K562 (cell line): ENCODE measurements around the gene MPI. TPM values are rescaled to one million over a fixed set of nuclear protein-coding genes. Genes with fewer than 3 reads are reported as not detected.

Experiments used
- C11orf30 ChIP-seq: fragments of 450-650 bp; IDR thresholded peaks from 2 replicates; pipeline ENCODE4 v1.6.1; 2016; ENCODE audit warnings: low read depth, mild to moderate bottlenecking
- ETV6 ChIP-seq, 3 experiments: fragments of 150-350 bp in 1 of 3; sonication (generic) in 1 of 3; formaldehyde crosslinking in 1 of 3; IDR thresholded peaks; 2 replicates each; pipeline versions ENCODE4 v1.6.1 to v1.8.0; 2014 to 2022; ENCODE audit warnings: borderline replicate concordance in 2 of 3, low read depth in 2 of 3, antibody characterized with exemption in 1 of 3, low read length in 1 of 3, mild to moderate bottlenecking in 1 of 3, missing genetic modification reagents in 1 of 3
- HNRNPLL ChIP-seq: fragments of 200-400 bp; formaldehyde crosslinking; IDR thresholded peaks from 2 replicates; pipeline ENCODE4 v1.6.1; 2017; ENCODE audit warnings: low read length, low read depth, mild to moderate bottlenecking; ENCODE audit not compliant: poor library complexity, severe bottlenecking
- ILF3 ChIP-seq: fragments of 450-650 bp; IDR thresholded peaks from 2 replicates; pipeline ENCODE4 v1.6.1; 2018; ENCODE audit warnings: antibody characterized with exemption, mild to moderate bottlenecking, moderate library complexity, borderline replicate concordance
- JUNB ChIP-seq: fragments of 450-650 bp; formaldehyde crosslinking; conservative IDR thresholded peaks from 2 replicates; pipeline ENCODE4 v1.4.0; 2020; ENCODE audit warnings: mild to moderate bottlenecking
- TFAM ChIP-seq: fragments of 250-450 bp; sonication (Bioruptor Pico); conservative IDR thresholded peaks from 2 replicates; pipeline ENCODE4 v1.5.0; 2021; ENCODE audit warnings: mild to moderate bottlenecking, moderate library complexity
- ZC3H4 ChIP-seq: sonication (generic); formaldehyde crosslinking; IDR thresholded peaks from 2 replicates; pipeline ENCODE4 v1.9.0; 2021; ENCODE audit warnings: missing genetic modification reagents, borderline replicate concordance
- ZNF316 ChIP-seq: fragments of 450-650 bp; IDR thresholded peaks from 2 replicates; pipeline ENCODE4 v1.6.1; 2016
- polyA plus RNA-seq, 8 experiments: library from polyadenylated mRNA; depleted of rRNA in 4 of 8; stranded (reverse) in 5 of 8; unstranded in 3 of 8; fragments of >200 nt; fragmentation: Nextera tagmentation in 2 of 8; fragmentation: Illumina TruSeq in 1 of 8; extraction: Ambion mirVana in 2 of 8; extraction: Trizol in 1 of 8; gene quantifications; 2 replicates each; pipeline versions ENCODE4 v1.2.1 to v1.2.3, GENCODE V29; 2011 to 2014; ENCODE audit warnings: inconsistent platforms in 1 of 8, missing spikeins in 1 of 8
- total RNA-seq, 7 experiments: library from RNA; depleted of rRNA in 6 of 7; stranded (reverse); fragments of >200 nt in 6 of 7; fragmentation: Illumina TruSeq in 2 of 7; extraction: Trizol in 2 of 7; gene quantifications; 2 replicates each; pipeline versions ENCODE4 v1.2.1 to v1.2.3, GENCODE V29; 2011 to 2021; ENCODE audit warnings: low replicate concordance in 1 of 7
- TF ChIP-seq, protein P1 (sequence below), 2 experiments: IDR thresholded peaks in 1 of 2; conservative IDR thresholded peaks in 1 of 2; 2 replicates each; pipeline ENCODE4 v1.6.1; 2016; ENCODE audit warnings: low read depth in 2 of 2, mild to moderate bottlenecking in 1 of 2, missing compliant biosample characterization in 1 of 2, missing genetic modification characterization in 1 of 2, moderate library complexity in 1 of 2
- TF ChIP-seq, protein P2 (sequence below), 2 experiments: fragments of 450-650 bp; IDR thresholded peaks; 2 replicates each; pipeline ENCODE4 v1.6.1; 2016
- TF ChIP-seq, protein P3 (sequence below): fragments of 150-350 bp; IDR thresholded peaks from 2 replicates; pipeline ENCODE4 v1.6.1; 2014; ENCODE audit warnings: low read depth, mild to moderate bottlenecking, low read length, borderline replicate concordance

The MPI gene
- total and polyA plus RNA-seq, 9 of the 15 experiments (the other 6 are each of a cell fraction or from before 2014, with no cell fraction given) = 30.7 to 105 (median 40.5) TPM

DNA sequence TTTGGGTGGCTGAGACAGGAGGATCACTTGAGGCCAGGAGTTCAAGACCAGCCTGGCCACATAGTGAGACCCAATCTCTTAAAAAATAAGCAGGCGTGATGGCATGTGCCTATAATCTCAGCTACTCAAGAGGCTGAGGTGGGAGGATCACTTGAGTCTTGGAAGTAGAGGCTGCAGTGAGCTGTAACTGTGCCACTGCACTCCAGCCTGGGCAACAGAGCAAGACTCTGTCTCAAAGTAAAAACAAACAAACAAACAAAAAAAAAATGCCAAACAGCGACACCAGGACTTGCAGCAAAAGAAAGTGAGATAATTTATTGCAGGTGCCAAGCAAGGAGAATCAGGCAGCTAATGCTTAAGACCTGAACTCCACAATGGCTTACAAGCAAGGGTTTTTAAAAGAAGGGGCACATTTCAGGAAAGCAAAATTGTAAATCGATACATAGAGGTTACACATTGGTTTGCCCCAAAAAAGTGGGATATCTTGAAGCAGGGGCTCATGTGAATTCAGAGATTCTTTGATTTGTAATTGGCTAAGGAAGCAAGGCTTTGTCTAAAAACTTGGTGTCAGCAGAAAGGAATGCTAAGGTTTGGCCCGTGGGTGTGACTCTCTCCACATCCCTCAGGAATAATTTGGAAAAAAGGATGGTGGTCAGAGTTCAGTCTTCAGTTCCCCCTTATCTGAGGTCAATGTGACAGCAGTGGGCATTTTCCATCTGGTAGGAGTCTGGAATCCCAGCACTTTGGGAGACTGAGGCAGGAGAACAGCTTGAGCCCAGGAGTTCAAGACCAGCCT, 5.2 kb upstream of the MPI start (continued):
- TF ChIP-seq, protein P1, sequence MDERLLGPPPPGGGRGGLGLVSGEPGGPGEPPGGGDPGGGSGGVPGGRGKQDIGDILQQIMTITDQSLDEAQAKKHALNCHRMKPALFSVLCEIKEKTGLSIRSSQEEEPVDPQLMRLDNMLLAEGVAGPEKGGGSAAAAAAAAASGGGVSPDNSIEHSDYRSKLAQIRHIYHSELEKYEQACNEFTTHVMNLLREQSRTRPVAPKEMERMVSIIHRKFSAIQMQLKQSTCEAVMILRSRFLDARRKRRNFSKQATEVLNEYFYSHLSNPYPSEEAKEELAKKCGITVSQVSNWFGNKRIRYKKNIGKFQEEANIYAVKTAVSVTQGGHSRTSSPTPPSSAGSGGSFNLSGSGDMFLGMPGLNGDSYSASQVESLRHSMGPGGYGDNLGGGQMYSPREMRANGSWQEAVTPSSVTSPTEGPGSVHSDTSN (CRISPR knock-in tag; IDR thresholded peaks at IDR 0.05; ENCODE audit: low read depth) = no peak
- TF ChIP-seq, protein P1 (tag; conservative IDR thresholded peaks at IDR 0.05; ENCODE audit: low read depth) = no peak
- no peak for TF ChIP-seq TFAM
- TF ChIP-seq, protein P2, sequence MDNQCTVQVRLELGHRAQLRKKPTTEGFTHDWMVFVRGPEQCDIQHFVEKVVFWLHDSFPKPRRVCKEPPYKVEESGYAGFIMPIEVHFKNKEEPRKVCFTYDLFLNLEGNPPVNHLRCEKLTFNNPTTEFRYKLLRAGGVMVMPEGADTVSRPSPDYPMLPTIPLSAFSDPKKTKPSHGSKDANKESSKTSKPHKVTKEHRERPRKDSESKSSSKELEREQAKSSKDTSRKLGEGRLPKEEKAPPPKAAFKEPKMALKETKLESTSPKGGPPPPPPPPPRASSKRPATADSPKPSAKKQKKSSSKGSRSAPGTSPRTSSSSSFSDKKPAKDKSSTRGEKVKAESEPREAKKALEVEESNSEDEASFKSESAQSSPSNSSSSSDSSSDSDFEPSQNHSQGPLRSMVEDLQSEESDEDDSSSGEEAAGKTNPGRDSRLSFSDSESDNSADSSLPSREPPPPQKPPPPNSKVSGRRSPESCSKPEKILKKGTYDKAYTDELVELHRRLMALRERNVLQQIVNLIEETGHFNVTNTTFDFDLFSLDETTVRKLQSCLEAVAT (IDR thresholded peaks at IDR 0.05) = no peak
- no peak for TF ChIP-seq JUNB
- TF ChIP-seq ZNF316 = peak; percentile 75
- TF ChIP-seq ZC3H4 (CRISPR knock-in tag) = no peak
- TF ChIP-seq C11orf30 = peak; percentile 61; the same call in 1 of the 2 replicates
- no peak for TF ChIP-seq HNRNPLL
- no peak for TF ChIP-seq ETV6 (IDR thresholded peaks at IDR 0.05; ENCODE audit: borderline replicate concordance in 1 of 2, low read depth in 2 of 2, low read length in 1 of 2)
- no peak for TF ChIP-seq ETV6 (CRISPR knock-in tag; IDR thresholded peaks at IDR 0.05; ENCODE audit: borderline replicate concordance)
- TF ChIP-seq ILF3 = no peak
- TF ChIP-seq, protein P3, sequence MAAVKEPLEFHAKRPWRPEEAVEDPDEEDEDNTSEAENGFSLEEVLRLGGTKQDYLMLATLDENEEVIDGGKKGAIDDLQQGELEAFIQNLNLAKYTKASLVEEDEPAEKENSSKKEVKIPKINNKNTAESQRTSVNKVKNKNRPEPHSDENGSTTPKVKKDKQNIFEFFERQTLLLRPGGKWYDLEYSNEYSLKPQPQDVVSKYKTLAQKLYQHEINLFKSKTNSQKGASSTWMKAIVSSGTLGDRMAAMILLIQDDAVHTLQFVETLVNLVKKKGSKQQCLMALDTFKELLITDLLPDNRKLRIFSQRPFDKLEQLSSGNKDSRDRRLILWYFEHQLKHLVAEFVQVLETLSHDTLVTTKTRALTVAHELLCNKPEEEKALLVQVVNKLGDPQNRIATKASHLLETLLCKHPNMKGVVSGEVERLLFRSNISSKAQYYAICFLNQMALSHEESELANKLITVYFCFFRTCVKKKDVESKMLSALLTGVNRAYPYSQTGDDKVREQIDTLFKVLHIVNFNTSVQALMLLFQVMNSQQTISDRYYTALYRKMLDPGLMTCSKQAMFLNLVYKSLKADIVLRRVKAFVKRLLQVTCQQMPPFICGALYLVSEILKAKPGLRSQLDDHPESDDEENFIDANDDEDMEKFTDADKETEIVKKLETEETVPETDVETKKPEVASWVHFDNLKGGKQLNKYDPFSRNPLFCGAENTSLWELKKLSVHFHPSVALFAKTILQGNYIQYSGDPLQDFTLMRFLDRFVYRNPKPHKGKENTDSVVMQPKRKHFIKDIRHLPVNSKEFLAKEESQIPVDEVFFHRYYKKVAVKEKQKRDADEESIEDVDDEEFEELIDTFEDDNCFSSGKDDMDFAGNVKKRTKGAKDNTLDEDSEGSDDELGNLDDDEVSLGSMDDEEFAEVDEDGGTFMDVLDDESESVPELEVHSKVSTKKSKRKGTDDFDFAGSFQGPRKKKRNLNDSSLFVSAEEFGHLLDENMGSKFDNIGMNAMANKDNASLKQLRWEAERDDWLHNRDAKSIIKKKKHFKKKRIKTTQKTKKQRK = no peak
